IMR-90 (cell line): Measurements from ENCODE around the gene CCR5AS.

Source experiments
- ATAC-seq: fragments of 200-7000 bp; cut with Tn5 transposase; 2 replicates; pipeline ENCODE4 v1.9.1; 2020; ENCODE audit warnings: low read depth, mild to moderate bottlenecking, moderate library complexity
- BruUV-seq: library from RNA; stranded (reverse); fragments of 400-500 nt; replicated peaks from 2 replicates; lab custom pipeline; 2021; lab: Mats Ljungman, UMichigan
- CTCF ChIA-PET: fragments of 300-600 bp; formaldehyde crosslinking; extraction: SDS; loops from one replicate; lab custom pipeline; 2021; ENCODE audit warnings: antibody characterized with exemption; lab: Yijun Ruan, JAX
- POLR2A ChIA-PET: fragments of 300-600 bp; sonication (Branson Sonifier 250); formaldehyde crosslinking; loops from one replicate; lab custom pipeline; 2022; ENCODE audit warnings: antibody characterized with exemption; ENCODE audit not compliant: unreplicated experiment; lab: Charles Lee
- DNase-seq: peaks from one replicate; pipeline ENCODE4 v3.0.0; 2013
- H2AFZ ChIP-seq: replicated peaks from 2 replicates; pipeline ENCODE3; 2013; ENCODE audit warnings: low read length, mild to moderate bottlenecking; ENCODE audit not compliant: poor library complexity
- H2AK5ac ChIP-seq: 2 replicates; pipeline ENCODE4 v1.6.1; 2013; ENCODE audit warnings: low read depth, low read length, inconsistent platforms
- H2AK9ac ChIP-seq: replicated peaks from 2 replicates; pipeline ENCODE3; 2013; ENCODE audit warnings: mild to moderate bottlenecking, low read depth, low read length, moderate library complexity; ENCODE audit not compliant: poor library complexity
- H2BK120ac ChIP-seq: 2 replicates; pipeline ENCODE4 v1.6.1; 2013; ENCODE audit warnings: low read depth, low read length, inconsistent platforms
- H2BK15ac ChIP-seq: 3 replicates; pipeline ENCODE4 v1.6.1; 2013; ENCODE audit warnings: low read depth, low read length, inconsistent platforms
- H2BK20ac ChIP-seq: 2 replicates; pipeline ENCODE4 v1.6.1; 2013; ENCODE audit warnings: low read depth, mild to moderate bottlenecking, inconsistent platforms, low read length, moderate library complexity
- H2BK5ac ChIP-seq: 2 replicates; pipeline ENCODE4 v1.6.1; 2013; ENCODE audit warnings: mild to moderate bottlenecking, low read depth, low read length, inconsistent platforms; ENCODE audit not compliant: poor library complexity, severe bottlenecking
- H3K14ac ChIP-seq: replicated peaks from 2 replicates; pipeline ENCODE4 v1.6.1; 2013; ENCODE audit warnings: low read depth, low read length, inconsistent platforms
- H3K18ac ChIP-seq: 2 replicates; pipeline ENCODE4 v1.6.1; 2013; ENCODE audit warnings: low read depth, low read length, control low read depth
- H3K23ac ChIP-seq: 2 replicates; pipeline ENCODE4 v1.6.1; 2013; ENCODE audit warnings: low read depth, low read length, inconsistent platforms
- H3K27ac ChIP-seq: 2 replicates; pipeline ENCODE4 v1.5.1; 2013; ENCODE audit warnings: mild to moderate bottlenecking, control low read depth, low read length; ENCODE audit not compliant: insufficient read depth
- H3K27me3 ChIP-seq: 2 replicates; pipeline ENCODE4 v1.6.1; 2013; ENCODE audit warnings: low read length; ENCODE audit not compliant: control insufficient read depth, insufficient read depth
- H3K36me3 ChIP-seq: 2 replicates; pipeline ENCODE4 v1.6.1; 2013; ENCODE audit warnings: low read length, mixed read lengths; ENCODE audit not compliant: control insufficient read depth, insufficient read depth
- H3K4ac ChIP-seq: 2 replicates; pipeline ENCODE4 v1.6.1; 2013; ENCODE audit warnings: low read depth, low read length, inconsistent platforms
- H3K4me1 ChIP-seq: 2 replicates; pipeline ENCODE4 v1.6.1; 2013; ENCODE audit warnings: low read length, mixed read lengths; ENCODE audit not compliant: control insufficient read depth, insufficient read depth
- H3K4me2 ChIP-seq: 2 replicates; pipeline ENCODE4 v1.6.1; 2013; ENCODE audit warnings: low read depth, mild to moderate bottlenecking, control low read depth, low read length, moderate library complexity
- H3K4me3 ChIP-seq: 2 replicates; pipeline ENCODE4 v1.5.1; 2013; ENCODE audit warnings: low read depth, mild to moderate bottlenecking, control low read depth, low read length, moderate library complexity; ENCODE audit not compliant: insufficient read depth
- H3K56ac ChIP-seq: 2 replicates; pipeline ENCODE4 v1.6.1; 2013; ENCODE audit warnings: low read length, inconsistent platforms; ENCODE audit not compliant: insufficient read depth; ENCODE audit errors: extremely low read depth
- H3K79me1 ChIP-seq, 2 experiments: 2 replicates each; pipeline ENCODE4 v1.6.1; 2013; ENCODE audit warnings: low read length in 2 of 2, inconsistent platforms in 1 of 2, low read depth in 1 of 2
- H3K9ac ChIP-seq: 2 replicates; pipeline ENCODE4 v1.6.1; 2013; ENCODE audit warnings: low read depth, low read length, control low read depth
- H3K9me1 ChIP-seq: 2 replicates; pipeline ENCODE4 v1.6.1; 2013; ENCODE audit warnings: low read length, inconsistent platforms; ENCODE audit not compliant: insufficient read depth
- H3K9me3 ChIP-seq: 2 replicates; pipeline ENCODE4 v1.6.1; 2013; ENCODE audit warnings: low read length; ENCODE audit not compliant: control insufficient read depth, insufficient read depth
- H4K20me1 ChIP-seq: 2 replicates; pipeline ENCODE4 v1.6.1; 2013; ENCODE audit warnings: low read length, inconsistent platforms; ENCODE audit not compliant: insufficient read depth
- H4K5ac ChIP-seq: 2 replicates; pipeline ENCODE4 v1.6.1; 2013; ENCODE audit warnings: mild to moderate bottlenecking, low read depth, low read length, control low read depth
- H4K8ac ChIP-seq, 2 experiments: 2 replicates each; pipeline ENCODE4 v1.6.1; 2013; ENCODE audit warnings: low read depth in 2 of 2, low read length in 2 of 2, control low read depth in 1 of 2, inconsistent platforms in 1 of 2
- H4K91ac ChIP-seq: 2 replicates; pipeline ENCODE4 v1.6.1; 2013; ENCODE audit warnings: low read depth, low read length, inconsistent platforms; ENCODE audit not compliant: insufficient read depth
- BHLHE40 ChIP-seq: fragments of 150-350 bp; IDR thresholded peaks from 2 replicates; pipeline ENCODE4 v1.6.1; 2016; ENCODE audit warnings: mild to moderate bottlenecking, low read depth, low read length
- CEBPB ChIP-seq: IDR thresholded peaks from 2 replicates; pipeline ENCODE4 v1.6.1; 2012; ENCODE audit warnings: low read depth, low read length, improper control_type of control experiment
- CHD1 ChIP-seq: IDR thresholded peaks from 2 replicates; pipeline ENCODE4 v1.6.1; 2012; ENCODE audit warnings: low read depth, low read length, improper control_type of control experiment
- CTCF ChIP-seq: conservative IDR thresholded peaks from 2 replicates; pipeline ENCODE4 v1.5.1; 2012; ENCODE audit warnings: mild to moderate bottlenecking, low read depth, low read length, improper control_type of control experiment
- ELK1 ChIP-seq: fragments of 150-350 bp; IDR thresholded peaks from 2 replicates; pipeline ENCODE4 v1.6.1; 2016; ENCODE audit warnings: low read depth, mild to moderate bottlenecking, low read length, moderate library complexity, borderline replicate concordance
- FOS ChIP-seq: fragments of 150-350 bp; IDR thresholded peaks from 2 replicates; pipeline ENCODE4 v1.6.1; 2016; ENCODE audit warnings: low read depth, low read length
- MAFK ChIP-seq: IDR thresholded peaks from 2 replicates; pipeline ENCODE4 v1.6.1; 2012; ENCODE audit warnings: low read depth, low read length, improper control_type of control experiment
- MAZ ChIP-seq: IDR thresholded peaks from 2 replicates; pipeline ENCODE4 v1.6.1; 2012; ENCODE audit warnings: low read depth, mild to moderate bottlenecking, low read length, improper control_type of control experiment, moderate library complexity, borderline replicate concordance
- MXI1 ChIP-seq: IDR thresholded peaks from 2 replicates; pipeline ENCODE4 v1.6.1; 2012; ENCODE audit warnings: low read depth, mild to moderate bottlenecking, low read length, moderate library complexity, borderline replicate concordance
- NFE2L2 ChIP-seq: fragments of 150-350 bp; IDR thresholded peaks from 2 replicates; pipeline ENCODE4 v1.6.1; 2016; ENCODE audit warnings: low read depth, mild to moderate bottlenecking, low read length
- POLR2A ChIP-seq: IDR thresholded peaks from 2 replicates; pipeline ENCODE4 v1.6.1; 2012; ENCODE audit warnings: mild to moderate bottlenecking, low read depth, low read length
- RAD21 ChIP-seq: IDR thresholded peaks from 2 replicates; pipeline ENCODE4 v1.6.1; 2012; ENCODE audit warnings: low read length, improper control_type of control experiment
- RCOR1 ChIP-seq: IDR thresholded peaks from 2 replicates; pipeline ENCODE4 v1.6.1; 2012; ENCODE audit warnings: mild to moderate bottlenecking, low read length, improper control_type of control experiment; ENCODE audit not compliant: insufficient replicate concordance
- RFX5 ChIP-seq: IDR thresholded peaks from 2 replicates; pipeline ENCODE4 v1.8.0; 2012; ENCODE audit warnings: low read depth, mild to moderate bottlenecking, low read length, moderate library complexity
- SMC3 ChIP-seq: fragments of 150-350 bp; IDR thresholded peaks from 2 replicates; pipeline ENCODE4 v1.6.1; 2016; ENCODE audit warnings: low read depth, mild to moderate bottlenecking, antibody characterized with exemption, low read length, moderate library complexity
- USF2 ChIP-seq: fragments of 150-350 bp; IDR thresholded peaks from 2 replicates; pipeline ENCODE4 v1.6.1; 2017; ENCODE audit warnings: mild to moderate bottlenecking, antibody characterized with exemption, low read length, low read depth
- WGBS, 2 experiments: methylation state at CpG; one replicate each; pipeline versions ENCODE4 v1.1.5 to v1.1.7; 2013; ENCODE audit warnings: missing lambda C conversion rate in 2 of 2; ENCODE audit not compliant: insufficient read length in 1 of 2; ENCODE audit errors: extremely low coverage in 2 of 2; 5-methylcytosine and 5-hydroxymethylcytosine counted together
- dilution Hi-C: fragments of 300-500 bp; cut with HindIII; formaldehyde crosslinking; loops from one replicate; pipeline ENCODE4 v1.14.3; 2018; ENCODE audit warnings: low sequenced_read_pairs; ENCODE audit not compliant: unreplicated experiment
- in situ Hi-C: fragments of 300-500 bp; cut with MboI; formaldehyde crosslinking; loops from 3 replicates; pipeline ENCODE4 v1.14.3; 2019; ENCODE audit warnings: low sequenced_read_pairs, inconsistent platforms, mixed read lengths
- intact Hi-C: fragments of 100-400 bp; cut with micrococcal nuclease; formaldehyde crosslinking; loops from 2 replicates; pipeline ENCODE4 v1.10.0; 2022

CCR5AS gene

GRCh38 chr3:46318207-46318927 lies 88.5 kb downstream of the CCR5AS start:
- no peak overlapping the region for H3K4me3 ChIP-seq
- H2BK5ac ChIP-seq: no peak overlapping the region
- CTCF ChIA-PET: no interaction called here
- no peaks in the 10 kb centered on the region for H3K79me1 ChIP-seq
- H3K4me1 ChIP-seq: no peaks in the 10 kb centered on the region
- H3K27ac ChIP-seq: no peak overlapping the region
- H2AK5ac ChIP-seq: no peak overlapping the region
- H2BK120ac ChIP-seq: no peak overlapping the region
- H3K4me2 ChIP-seq: no peak overlapping the region
- H4K8ac ChIP-seq: no peak overlapping the region
- no peak overlapping the region for H2BK20ac ChIP-seq
- no peak overlapping the region for H4K5ac ChIP-seq
- no peaks in the 10 kb centered on the region for H3K36me3 ChIP-seq
- H4K20me1 ChIP-seq: no peaks in the 10 kb centered on the region
- POLR2A ChIA-PET: no interaction called here
- no peak for TF ChIP-seq RCOR1
- TF ChIP-seq FOS: no peak
- TF ChIP-seq CEBPB: no peak
- TF ChIP-seq RAD21: no peak
- no peak for TF ChIP-seq MAFK
- TF ChIP-seq MXI1: no peak
- no peak for TF ChIP-seq BHLHE40
- TF ChIP-seq NFE2L2: no peak
- no peak for TF ChIP-seq ELK1
- no peak for TF ChIP-seq USF2
- TF ChIP-seq CTCF: no peak
- TF ChIP-seq RFX5: no peak
- TF ChIP-seq SMC3: no peak
- no peak for TF ChIP-seq CHD1
- TF ChIP-seq POLR2A: no peak
- TF ChIP-seq MAZ: no peak
- DNase-seq (no peak), ATAC-seq (no peak)
- no peak overlapping the region for H3K9ac ChIP-seq
- H3K4ac ChIP-seq: no peak overlapping the region
- BruUV-seq: no TSS peak
- H3K23ac ChIP-seq: no peak overlapping the region
- H3K9me3 ChIP-seq: no peaks in the 10 kb centered on the region; the same call in 1 of the 2 replicates
- no peak overlapping the region for H3K18ac ChIP-seq
- no peak overlapping the region for H3K14ac ChIP-seq
- dilution Hi-C loops (no loop called here), in situ Hi-C loops (no loop called here), intact Hi-C loops (no loop called here)
- peaks cover 1% of the 10 kb centered on the region; the same call in 1 of the 2 replicates for H3K27me3 ChIP-seq
- H3K56ac ChIP-seq: no peak overlapping the region
- H3K9me1 ChIP-seq: no peaks in the 10 kb centered on the region
- no peak overlapping the region for H2BK15ac ChIP-seq
- no CpG with 5 or more reads among the region's 3 CpGs for WGBS, 2 experiments
- H4K91ac ChIP-seq: no peak overlapping the region
- no peak overlapping the region for H2AFZ ChIP-seq
- H2AK9ac ChIP-seq: no peak overlapping the region
